RKO (cell line): ENCODE data around the gene URM1.

Source experiments
- DNase-seq: peaks from one replicate; pipeline ENCODE4 v3.0.0-alpha.2; 2016; ENCODE audit warnings: low spot score

Gene URM1

DNA sequence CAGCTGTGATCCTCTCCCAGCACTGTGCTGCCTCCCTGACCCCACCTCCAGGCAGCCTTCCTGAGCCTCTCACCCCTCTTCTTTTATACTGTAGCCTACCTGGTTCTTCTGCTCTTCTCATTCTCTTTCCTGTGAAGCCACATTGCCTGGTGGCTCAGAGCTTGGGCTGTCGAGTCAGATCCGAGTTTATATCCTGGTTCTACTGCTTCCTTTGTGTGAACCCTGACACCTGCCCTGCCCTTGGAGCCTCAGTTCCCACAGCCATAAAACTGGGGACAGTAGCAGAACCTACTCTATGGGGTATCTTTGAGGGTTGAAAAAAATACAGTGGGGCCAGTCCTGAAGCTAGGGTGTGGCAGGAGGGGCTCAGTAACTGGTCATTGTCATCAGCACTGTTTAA is 22.0 kb upstream of the URM1 start:
- no peak for DNase-seq

DNA sequence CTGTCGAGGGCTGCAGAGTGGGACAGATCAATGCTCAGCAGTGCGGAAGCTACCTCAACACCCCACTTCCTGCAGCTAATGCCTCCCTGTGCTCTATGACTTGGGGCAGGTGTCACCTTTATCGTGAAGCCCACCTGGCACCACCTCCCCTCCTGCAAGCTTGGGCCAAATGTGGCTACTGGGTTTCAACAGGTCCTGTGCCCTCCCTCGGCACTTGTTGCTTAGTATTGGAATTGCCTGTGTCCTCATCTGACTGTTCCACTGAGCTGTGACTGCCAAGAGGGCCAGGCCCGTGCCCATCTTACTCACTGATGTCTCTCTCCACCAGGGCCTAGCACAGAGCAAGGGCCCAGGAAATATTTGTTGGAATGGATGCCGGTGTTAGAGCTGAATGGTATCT is 21.4 kb upstream of the URM1 start:
- no peak for DNase-seq

DNA sequence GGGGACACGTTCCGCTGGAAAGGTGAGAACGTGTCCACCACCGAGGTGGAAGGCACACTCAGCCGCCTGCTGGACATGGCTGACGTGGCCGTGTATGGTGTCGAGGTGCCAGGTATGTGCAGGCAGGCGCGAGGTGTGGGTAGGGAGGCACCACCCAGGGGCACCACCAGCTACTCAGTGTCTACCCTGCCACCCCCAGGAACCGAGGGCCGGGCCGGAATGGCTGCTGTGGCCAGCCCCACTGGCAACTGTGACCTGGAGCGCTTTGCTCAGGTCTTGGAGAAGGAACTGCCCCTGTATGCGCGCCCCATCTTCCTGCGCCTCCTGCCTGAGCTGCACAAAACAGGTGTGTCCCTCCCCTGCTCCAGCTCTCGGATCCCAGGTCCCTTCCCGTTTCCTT is 15.7 kb upstream of the URM1 start:
- DNase-seq = no peak

DNA sequence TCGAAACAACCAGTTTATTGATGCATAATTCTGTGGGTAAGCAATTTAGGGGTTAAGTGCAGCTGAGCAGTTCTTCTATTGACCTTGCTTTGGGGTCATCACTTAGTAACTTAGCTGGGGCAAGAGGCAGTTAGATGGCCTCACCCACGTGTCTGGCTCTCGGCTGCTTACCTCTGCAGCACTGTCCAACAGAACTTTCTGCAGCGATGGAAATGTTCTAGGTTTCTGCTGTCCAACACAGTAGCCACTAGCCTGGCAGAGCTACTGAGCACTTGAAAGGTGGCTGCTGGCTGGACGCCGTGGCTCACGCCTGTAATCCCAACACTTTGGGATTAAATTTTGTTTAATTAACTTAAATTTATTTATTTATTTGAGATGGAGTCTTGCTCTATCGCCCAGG is 13.1 kb upstream of the URM1 start:
- no peak for DNase-seq

DNA sequence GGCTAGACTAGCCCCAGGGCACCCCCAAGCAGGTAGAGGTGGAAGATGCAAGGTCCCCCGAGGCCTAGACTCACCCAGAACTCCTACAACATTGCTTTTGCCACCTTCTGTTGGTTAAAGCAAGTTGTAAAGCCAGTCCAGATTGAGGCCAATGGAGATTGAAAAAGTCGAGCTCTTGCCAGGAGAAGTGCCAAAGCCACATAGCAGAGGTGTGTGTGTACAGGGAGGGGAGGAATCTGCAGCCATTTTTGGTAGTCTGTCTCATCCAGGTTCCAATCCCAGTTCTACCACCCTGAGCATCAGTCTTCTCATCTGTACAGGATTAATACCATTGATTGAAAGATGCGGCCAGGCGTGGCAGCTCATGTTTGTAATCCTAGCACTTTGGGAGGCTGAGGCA is 12.3 kb upstream of the URM1 start:
- no peak for DNase-seq

DNA sequence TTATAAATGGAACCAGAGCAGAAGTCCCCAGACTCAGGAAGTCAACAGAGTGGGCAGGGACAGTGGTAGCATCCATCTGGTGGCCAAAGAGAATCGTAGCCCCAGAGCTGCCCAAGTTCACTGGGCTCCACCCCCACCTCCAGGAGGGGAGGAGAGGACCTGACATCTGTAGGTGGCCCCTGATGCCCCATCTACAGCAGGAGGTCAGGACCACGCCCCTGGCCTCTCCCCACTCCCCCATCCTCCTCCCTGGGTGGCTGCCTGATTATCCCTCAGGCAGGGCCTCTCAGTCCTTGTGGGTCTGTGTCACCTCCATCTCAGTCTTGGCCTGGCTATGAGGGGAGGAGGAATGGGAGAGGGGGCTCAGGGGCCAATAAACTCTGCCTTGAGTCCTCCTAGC is 10.3 kb upstream of the URM1 start:
- no peak for DNase-seq

DNA sequence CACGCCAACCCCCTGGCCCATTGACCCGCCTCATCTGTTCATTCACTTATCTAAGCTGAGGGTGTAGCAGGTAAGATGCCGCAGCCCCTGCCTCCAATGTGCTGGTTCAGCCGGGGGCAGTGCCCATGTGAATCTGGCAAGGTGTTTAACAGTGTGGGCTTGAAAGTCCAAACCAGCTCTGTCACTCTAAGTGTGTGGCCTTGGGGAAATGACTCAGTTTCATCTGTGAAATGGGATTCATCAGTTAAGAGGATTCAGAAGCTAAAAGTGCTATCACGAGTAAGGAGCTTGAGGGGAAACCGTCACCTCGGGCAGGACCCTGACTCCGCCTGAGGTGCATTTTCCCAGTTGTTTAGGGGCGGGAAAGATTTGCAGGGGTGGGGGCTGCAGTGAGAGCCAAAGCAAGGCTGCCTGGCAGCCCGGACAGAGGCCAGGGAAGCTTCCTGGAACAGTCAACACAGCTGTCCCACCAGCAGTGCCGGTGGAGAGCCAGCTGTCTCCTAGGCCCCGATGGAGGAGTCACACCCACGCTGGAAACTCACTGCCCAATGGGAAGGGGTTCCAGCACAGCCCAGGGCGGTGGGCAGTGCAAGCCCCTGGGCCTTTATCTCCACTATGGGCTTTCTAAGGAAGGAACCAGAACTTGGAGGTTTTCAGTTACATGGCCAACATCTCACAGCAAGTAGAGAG is 9.7 kb upstream of the URM1 start:
- DNase-seq = no peak

DNA sequence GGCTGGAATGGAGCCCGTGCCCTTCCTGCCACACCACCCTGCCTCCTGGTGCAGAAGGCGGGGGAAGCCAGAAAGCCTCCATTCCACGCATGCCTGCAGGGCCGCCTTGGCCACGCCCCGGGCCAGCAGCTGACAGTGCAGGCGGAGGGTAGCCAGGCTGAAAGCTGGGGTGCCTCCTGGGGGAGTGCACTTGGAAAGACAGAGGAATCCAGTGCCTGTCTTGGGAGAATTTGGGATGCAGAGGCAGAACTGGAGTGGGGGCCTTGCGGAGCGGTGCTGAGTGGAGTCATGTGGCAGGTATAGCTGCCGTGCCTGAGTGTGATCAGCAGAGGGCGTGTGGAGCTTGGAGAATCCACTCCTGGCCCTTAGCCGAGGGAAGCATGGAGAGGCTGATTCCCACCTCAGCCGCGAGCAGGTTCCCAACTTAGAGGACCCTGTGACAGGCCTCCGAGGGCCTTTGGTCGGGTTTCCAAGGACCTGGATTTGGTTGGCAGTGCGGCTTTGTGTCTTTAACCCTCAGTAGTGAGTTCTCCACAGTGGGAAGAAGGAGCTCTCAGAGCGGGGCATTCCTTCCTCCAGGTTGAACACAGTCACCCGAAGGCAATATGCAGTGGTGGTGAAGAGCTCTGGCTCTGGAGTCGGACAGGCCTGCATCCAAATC is 9.1 kb upstream of the URM1 start:
- peak; percentile 93 for DNase-seq

- no peak for DNase-seq
These were observed 8.4 kb upstream of the URM1 start for GRCh38 chr9:128362774-128363173.

DNA sequence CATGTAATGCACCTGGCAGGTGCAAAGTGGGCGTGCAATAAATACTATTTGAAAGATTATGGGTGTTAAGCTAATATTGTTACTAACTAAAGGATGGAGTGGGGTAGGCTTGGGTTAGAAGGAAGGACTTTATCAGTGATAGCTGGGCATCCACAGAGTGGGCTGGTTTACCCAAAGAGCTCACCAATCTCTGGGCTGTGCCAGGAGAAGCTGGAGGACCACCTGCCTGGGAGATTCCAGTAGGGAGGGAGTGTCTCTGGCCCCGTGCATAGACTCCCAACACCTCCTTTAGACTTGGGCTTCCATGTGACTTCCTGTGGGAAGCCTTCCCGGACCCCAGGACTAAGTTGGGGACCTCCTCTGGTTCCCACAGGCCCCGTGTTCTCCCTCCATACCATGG is 5.6 kb upstream of the URM1 start:
- DNase-seq = no peak

- DNase-seq = no peak
These were observed 2.0 kb upstream of the URM1 start for GRCh38 chr9:128369024-128369706.

DNA sequence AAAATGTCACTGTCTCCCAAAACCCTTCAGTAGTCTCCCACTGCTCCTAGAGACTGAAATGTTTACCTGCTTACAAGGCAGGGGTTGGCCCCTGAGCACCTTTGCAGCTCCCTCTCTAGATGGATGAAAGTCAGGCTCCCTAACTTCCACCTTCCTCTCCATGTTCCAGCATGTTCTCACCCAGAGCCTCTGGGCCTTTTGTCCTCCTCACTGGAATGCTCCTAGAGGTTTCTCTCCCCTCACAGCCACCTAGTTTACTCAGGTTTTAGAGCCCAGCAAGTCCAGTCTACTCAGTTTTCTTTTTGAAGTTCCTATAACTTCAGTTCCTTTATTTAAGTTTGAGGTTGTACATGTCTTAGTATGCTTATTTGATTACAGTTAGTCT is 815 bp upstream of the URM1 start:
- DNase-seq = no peak

GRCh38 chr9:128371630-128372117 is 500 bp downstream of the URM1 start:
- peak; percentile 61 for DNase-seq

GRCh38 chr9:128372188-128372641 is 1.0 kb downstream of the URM1 start:
- peak; percentile 58 for DNase-seq

DNA sequence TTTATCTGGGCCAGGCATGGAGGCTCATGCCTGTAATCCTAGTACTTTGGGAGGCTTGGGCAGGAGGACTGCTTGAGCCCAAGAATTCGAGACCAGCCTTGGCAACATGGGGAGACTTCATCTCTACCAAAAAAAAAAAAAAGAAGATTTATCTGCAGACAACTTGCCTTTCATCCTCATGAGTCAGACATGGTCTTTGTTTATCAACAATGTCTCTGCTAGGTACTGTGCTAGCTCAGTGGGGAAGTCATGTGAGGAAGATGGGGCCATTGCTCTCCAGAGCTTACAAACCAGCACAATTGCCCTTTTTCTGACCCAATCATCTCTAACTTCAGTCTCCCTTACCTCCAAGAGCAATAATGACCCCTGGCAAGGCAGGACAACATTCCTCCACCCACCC is 1.6 kb downstream of the URM1 start:
- DNase-seq = peak; percentile 67

DNA sequence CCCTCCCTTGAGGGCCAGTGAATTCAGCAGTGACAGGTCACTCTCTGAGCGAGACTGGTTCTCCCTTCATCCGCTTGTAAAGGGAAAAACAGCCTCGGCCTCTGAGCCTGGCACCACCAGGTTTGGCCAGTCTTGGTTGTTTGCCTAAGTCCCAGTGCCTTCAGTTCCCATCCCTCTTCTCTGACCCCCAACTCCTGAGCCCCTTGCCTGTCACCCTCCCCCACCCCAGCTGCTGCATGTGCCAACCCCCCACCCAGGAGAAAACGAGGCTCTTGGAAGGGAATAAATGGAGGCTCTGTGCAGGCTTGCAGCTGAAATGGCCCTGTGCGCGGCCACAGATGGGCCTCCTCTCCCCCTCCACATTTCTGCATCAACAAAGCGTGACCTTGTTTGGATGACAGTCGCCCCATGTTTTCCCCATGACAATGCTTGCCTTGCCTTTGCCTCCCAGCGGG is 3.1 kb downstream of the URM1 start:
- DNase-seq = no peak

DNA sequence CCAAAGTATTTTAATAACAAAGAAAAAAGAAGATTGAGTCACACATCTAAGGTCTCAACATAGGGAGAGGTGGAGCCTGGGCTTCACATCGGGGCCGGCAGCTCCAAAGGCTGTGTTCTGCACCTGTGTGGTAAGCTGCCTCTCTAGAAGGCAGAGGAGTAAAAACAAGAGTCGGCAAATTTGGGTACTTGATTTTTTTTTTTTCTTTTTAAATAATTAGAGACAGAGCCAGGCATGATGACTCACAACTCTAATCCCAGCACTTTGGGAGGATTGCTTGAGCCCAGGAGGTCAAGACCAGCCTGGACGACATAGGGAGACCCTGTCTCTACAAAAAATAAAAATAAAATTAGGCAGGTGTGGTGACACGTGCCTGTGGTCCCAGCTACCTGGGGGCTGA is 4.7 kb downstream of the URM1 start:
- DNase-seq = no peak

DNA sequence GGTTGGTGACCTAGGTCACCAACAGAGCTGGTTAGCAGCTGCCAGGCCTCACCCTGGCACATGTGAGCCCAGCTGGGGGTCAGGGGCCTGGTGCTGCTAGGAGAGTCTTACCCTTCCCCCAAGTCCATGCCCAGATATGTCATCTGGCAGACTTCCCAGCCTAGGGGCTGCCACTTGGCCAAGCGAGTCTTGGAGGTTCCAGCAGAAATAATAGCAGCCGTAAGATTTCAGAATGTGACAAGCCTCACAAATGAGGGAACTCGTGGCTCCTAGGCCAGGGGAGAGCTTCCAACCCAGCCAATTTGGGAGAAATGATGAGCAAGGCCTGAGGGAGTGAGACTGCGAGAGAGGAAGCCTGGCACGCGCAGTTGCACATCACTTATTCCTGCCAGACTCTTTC is 11.1 kb downstream of the URM1 start:
- no peak for DNase-seq

DNA sequence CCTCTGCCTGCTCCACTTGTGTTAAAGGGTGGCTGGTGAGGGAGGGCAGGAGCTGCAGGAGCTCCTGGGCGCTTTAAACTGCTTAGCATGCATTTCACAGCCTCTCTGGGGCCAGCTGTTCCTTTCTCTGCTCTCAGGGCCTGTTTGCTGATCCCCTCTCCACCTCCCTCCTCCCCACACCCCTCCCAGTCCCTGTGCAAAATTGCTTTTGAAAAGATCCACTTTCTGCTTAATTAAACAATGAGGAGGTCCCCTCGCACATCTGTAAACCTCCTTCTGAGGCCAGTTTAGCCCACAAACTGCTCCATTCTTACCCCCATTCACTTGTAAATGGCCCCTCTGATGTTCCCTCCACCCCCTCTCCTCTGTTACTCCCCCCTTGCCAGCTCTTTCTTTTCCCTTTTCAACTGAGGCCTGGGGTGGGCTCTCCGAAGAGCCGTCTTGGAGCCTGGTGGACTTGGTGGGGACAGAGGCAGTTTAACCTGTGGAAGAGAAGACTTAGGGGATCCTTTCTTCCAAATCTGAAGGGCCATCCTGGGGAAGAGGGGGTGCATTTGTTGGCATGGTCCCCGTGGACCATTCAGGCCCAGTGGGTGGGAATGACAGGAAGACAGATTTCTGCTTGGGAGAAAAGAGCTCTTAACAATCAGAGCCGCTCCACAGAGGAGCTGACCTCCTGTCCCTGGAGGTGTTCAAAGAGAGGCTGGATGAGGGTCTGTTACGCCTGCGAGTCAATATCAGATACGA is 12.0 kb downstream of the URM1 start:
- DNase-seq = no peak

GRCh38 chr9:128383791-128384190 is 12.6 kb downstream of the URM1 start:
- DNase-seq = no peak

DNA sequence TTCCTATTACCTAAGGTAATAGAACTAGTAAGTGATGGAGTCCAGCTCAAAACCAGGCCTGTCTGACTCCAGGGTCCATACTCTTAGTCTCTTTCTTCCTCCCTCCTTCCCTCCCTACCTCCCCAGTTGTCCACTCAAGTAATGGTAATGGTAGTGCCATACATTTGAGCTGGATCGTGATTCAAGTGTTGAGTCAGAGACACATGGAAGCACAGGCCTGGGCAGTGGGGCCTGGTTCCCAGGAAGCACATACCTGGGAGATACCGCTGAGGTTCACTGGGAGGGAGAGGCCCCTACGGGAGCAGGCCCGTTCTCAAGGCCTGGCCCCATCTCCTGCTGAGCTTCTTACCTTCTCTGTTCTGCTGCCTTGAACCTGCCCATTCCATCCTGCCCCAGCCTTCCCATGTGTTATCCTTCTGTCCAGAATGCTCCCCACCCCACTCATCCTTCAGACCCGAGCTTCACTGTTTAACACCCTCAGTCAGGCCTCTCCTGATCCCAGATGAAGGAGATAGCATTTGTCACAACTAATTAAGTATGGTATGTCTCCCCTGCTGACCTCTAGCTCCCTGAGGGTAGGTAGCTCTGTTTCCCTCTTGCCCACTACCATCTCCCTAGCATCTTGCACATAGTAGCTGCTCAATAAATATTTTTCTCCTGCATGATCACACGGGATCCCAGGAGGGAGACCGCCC is 13.8 kb downstream of the URM1 start:
- DNase-seq = no peak
